Muscle of arm (tissue), 12 donors: ENCODE measurements around the gene ATP5MK. TPM values are rescaled to one million over a fixed set of nuclear protein-coding genes. Genes with fewer than 3 reads are reported as not detected.

Source experiments
- polyA plus RNA-seq, 12 donors: library from polyadenylated mRNA; unstranded; fragments of 120-200 nt; gene quantifications; one replicate each; pipeline ENCODE4 v1.2.1, GENCODE V29; 2013; ENCODE audit not compliant: insufficient read length in 12 of 12

Gene ATP5MK
- polyA plus RNA-seq, 12 donors, result 168 to 300 (median 270) TPM; not detected in 1

Other genes starting within 250 kb of the ATP5MK start
- 100 to 1,000 TPM in 11 of 12 donors, not detected in 1; 113 to 226 (median 162) TPM for gene NT5C2, start 203.2 kb downstream of the ATP5MK start, polyA plus RNA-seq
- not detected for gene RPEL1, start 150.6 kb downstream of the ATP5MK start, polyA plus RNA-seq
- gene INA, start 119.3 kb downstream of the ATP5MK start, polyA plus RNA-seq, result 1 to 10 TPM in 1 of 12 donors, under 1 TPM in 9, not detected in 2; 0.10 to 2.0 (median 0.30) TPM
- gene PCGF6, start 45.3 kb downstream of the ATP5MK start, polyA plus RNA-seq, result 10 to 100 TPM in 4 of 12 donors, 1 to 10 TPM in 7, not detected in 1; 6.9 to 14.9 (median 9.6) TPM
- 1 to 10 TPM in 11 of 12 donors, not detected in 1; 3.8 to 6.4 (median 4.6) TPM for gene TAF5, start 28.5 kb downstream of the ATP5MK start, polyA plus RNA-seq
- 10 to 100 TPM in 11 of 12 donors, not detected in 1; 18.1 to 29.8 (median 25.1) TPM for gene PDCD11, start 151 bp upstream of the ATP5MK start, polyA plus RNA-seq
- 10 to 100 TPM in 11 of 12 donors, not detected in 1; 10.3 to 35.4 (median 13.9) TPM for gene CALHM2, start 55.9 kb upstream of the ATP5MK start, polyA plus RNA-seq
- gene CALHM1, start 62.4 kb upstream of the ATP5MK start, polyA plus RNA-seq, result under 1 TPM in 1 of 12 donors, not detected in 11; 0.17 TPM
- gene CALHM3, start 82.8 kb upstream of the ATP5MK start, polyA plus RNA-seq, result under 1 TPM in 1 of 12 donors, not detected in 11; 0.11 TPM
- 10 to 100 TPM in 10 of 12 donors, 1 to 10 TPM in 1, not detected in 1; 9.9 to 42.8 (median 19.1) TPM for gene NEURL1, start 97.2 kb upstream of the ATP5MK start, polyA plus RNA-seq